ENCODE data around the gene ARL8B.

Gene ARL8B

GRCh38 chr3:5210926-5211325, 88.8 kb downstream of the ARL8B start:
- no peak for FAIRE-seq
- DNase-seq (ENCODE audit: insufficient read length, low spot score): no peak
- TF ChIP-seq POLR2A (IDR thresholded peaks at IDR 0.05; ENCODE audit: low read depth, low read length): no peak

DNA sequence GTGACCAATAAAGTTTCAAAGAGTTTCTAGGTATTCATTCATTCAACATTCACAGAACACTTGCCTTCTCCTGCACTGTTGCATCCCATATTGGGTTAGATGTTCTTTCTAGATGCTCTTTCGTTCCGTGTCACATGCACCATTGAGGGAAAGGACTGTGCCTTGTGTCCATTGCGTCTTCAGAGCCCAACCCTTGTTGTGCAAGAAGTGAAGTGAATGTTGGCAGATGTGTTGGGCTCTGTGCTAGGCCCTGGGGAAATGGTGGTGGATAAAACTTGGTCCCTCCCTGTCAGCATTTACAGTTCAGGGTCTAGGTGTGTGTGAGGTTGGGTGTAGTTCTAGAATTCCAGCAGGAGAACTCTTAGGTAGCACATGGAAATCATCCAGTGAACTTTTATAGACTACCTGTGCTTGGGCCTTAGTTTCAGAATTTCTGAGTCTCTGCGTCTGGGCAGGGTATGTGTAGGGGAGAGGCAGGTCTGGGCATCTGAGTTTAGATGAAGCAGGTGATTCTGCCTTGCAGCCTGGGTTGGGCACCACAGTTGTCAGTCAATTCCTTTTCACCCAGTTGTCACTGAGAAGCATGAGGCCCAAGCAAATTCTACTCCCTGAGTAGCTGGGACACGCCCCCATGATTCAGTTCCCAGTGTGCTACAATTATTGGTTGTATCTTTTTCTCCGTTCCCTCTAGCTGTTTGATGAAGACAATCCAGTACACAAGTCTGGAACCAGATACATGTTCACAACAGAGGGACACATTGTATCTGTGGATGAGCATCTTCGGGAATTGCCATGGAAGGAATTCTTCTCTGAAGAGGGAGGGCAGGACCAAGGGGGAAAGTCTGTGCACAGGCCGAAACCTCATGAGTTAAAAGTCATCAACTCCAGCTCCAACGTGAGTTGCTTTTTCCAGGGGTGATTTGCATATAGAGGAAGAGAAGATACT, 90.8 kb downstream of the ARL8B start:
- TF ChIP-seq POLR2A (IDR thresholded peaks at IDR 0.05; ENCODE audit: low read depth, low read length): no peak
- DNase-seq (ENCODE audit: insufficient read length, low spot score) (no peak), FAIRE-seq (no peak)

DNA sequence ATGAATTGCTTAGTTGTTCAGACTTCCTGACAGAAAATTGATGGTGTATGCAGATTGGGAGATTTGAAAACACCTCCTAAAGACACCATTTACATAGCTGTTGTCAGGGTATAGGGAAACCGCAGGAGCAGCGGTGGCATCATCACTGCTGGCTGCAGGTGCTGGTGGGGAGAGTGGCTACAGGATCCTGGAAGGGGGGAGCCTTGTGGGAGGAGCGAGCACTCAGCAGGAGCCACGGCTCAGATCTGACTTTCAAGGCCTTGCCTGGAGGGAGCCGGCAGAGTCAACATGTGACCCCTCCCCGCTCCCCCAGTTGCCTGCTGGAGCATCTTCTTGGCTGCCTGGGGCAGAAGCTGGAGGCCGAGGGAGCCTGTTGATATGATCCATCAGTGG, 91.5 kb downstream of the ARL8B start:
- no peak for TF ChIP-seq POLR2A (IDR thresholded peaks at IDR 0.05; ENCODE audit: low read depth, low read length)
- DNase-seq (ENCODE audit: insufficient read length, low spot score) (no peak), FAIRE-seq (no peak)

DNA sequence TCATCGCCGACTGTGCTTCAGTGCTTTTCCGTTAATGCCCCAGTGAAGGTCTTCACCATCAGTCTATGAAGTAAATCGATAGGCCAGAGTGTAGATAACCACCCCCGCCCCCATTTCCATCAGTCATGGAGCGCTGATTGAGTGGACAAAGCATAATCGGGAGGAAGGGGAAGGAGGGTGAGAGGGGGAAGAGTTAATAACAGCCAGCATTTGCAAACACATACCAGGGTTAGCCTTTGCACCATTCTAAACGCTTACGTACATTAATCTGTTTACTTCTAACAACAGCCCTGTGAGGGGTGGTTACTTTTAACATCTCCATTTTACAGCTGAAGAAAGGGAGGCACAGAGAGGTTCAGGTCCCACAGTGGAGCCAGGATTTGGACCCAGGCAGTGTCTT, 92.3 kb downstream of the ARL8B start:
- FAIRE-seq: no peak
- DNase-seq (ENCODE audit: insufficient read length, low spot score): no peak
- TF ChIP-seq POLR2A (IDR thresholded peaks at IDR 0.05; ENCODE audit: low read depth, low read length): no peak

GRCh38 chr3:5217824-5218595, 95.9 kb downstream of the ARL8B start:
- no peak for TF ChIP-seq POLR2A (IDR thresholded peaks at IDR 0.05; ENCODE audit: low read depth, low read length)
- DNase-seq (ENCODE audit: insufficient read length, low spot score) (no peak), FAIRE-seq (no peak)

DNA sequence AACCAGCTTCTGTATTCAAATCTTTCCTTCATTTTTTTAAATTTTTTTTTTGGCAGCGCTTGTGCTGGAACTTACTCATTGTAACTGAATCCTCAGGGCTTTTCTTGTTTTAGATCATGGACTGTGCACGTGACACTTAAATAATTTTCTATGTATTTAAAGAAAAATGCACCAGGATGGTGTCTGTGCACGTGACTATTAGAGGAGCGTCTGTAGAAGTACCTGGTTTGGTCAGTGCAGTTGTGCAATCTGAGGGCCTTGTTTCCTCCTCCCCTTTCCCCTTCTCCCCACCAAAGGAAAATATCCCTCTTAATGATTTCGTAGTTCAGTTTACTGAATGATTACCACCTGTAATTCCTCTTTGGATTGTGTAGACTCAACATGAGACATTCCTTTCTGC, 96.7 kb downstream of the ARL8B start:
- no peak for DNase-seq (ENCODE audit: insufficient read length, low spot score)
- TF ChIP-seq POLR2A (IDR thresholded peaks at IDR 0.05; ENCODE audit: low read depth, low read length): no peak
- FAIRE-seq: no peak

GRCh38 chr3:5219216-5219615, 97.1 kb downstream of the ARL8B start:
- TF ChIP-seq POLR2A (IDR thresholded peaks at IDR 0.05; ENCODE audit: low read depth, low read length): no peak
- no peak for DNase-seq (ENCODE audit: insufficient read length, low spot score)
- FAIRE-seq: no peak

DNA sequence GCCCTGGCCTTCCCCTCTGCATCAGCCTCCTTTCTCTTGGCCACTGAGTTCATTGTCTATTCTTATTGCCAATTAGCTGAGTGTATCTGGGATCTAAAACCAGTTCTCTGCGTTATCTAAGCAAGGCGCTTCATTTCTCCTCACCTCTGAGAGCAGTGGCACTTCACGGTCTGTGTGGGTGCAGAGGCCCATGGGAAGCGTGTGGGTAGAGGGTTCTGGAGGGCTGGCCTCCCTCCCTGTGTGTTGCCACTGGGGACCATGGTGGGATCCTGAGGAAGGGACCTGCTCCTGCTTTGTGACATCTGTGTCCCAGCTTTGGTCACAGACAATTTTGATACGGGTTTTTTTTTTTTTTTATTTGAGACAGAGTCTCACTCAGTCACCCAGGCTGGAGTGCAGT, 98.1 kb downstream of the ARL8B start:
- no peak for FAIRE-seq
- no peak for TF ChIP-seq POLR2A (IDR thresholded peaks at IDR 0.05; ENCODE audit: low read depth, low read length)

GRCh38 chr3:5220667-5221431, 98.8 kb downstream of the ARL8B start:
- no peak for FAIRE-seq
- TF ChIP-seq POLR2A (IDR thresholded peaks at IDR 0.05; ENCODE audit: low read depth, low read length): no peak
- DNase-seq (ENCODE audit: insufficient read length, low spot score): no peak

More for the DNA sequence above, 98.1 kb downstream of the ARL8B start:
- no peak for DNase-seq (ENCODE audit: insufficient read length, low spot score)

- no peak for TF ChIP-seq POLR2A (IDR thresholded peaks at IDR 0.05; ENCODE audit: low read depth, low read length)
- no peak for FAIRE-seq
- no peak for DNase-seq (ENCODE audit: insufficient read length, low spot score)
Observed at GRCh38 chr3:5221701-5222100, 99.6 kb downstream of the ARL8B start.

GRCh38 chr3:5222283-5223005, 100.4 kb downstream of the ARL8B start:
- DNase-seq (ENCODE audit: insufficient read length, low spot score) (no peak), FAIRE-seq (no peak)
- TF ChIP-seq POLR2A (IDR thresholded peaks at IDR 0.05; ENCODE audit: low read depth, low read length): no peak

DNA sequence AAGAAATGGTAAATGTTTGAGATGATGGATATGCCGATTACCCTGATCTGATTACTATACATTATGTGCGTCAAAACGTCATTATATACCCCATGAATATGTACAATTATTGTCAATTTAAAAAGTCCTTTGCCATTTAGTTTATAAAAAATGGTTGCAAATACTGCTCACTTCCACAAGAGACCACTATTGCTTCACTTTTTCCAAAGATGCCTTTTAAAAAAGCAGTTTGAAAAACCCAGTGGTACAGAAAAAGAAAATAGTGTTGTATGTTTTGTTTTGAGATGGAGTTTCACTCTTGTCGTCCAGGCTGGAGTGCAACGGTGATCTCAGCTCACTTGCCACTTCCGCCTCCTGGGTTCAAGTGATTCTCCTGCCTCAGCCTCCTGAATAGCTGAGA, 104.7 kb downstream of the ARL8B start:
- no peak for DNase-seq (ENCODE audit: insufficient read length, low spot score)
- peak; percentile 6 for FAIRE-seq
- no peak for TF ChIP-seq POLR2A (IDR thresholded peaks at IDR 0.05; ENCODE audit: low read depth, low read length)

DNA sequence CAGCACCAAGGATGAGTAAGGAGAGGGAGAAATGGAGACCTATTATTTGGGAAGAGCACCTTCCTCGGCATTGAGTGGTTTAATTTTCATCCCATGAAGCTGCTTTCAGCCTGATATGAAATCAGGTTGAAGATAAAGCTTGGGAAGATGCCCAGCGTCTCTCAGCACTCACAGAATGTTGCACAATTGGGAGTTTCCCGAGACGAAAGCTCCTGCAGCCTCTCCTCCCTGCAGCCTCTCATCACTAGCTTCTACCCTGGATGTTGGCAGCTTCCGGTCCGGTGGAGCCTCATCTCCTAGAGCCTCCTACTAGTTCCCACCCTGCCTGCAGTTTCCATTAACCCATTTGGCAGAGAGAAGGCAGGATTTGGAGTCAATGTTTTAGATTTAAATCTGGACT, 105.7 kb downstream of the ARL8B start:
- no peak for DNase-seq (ENCODE audit: insufficient read length, low spot score)

More for the DNA sequence above, 105.7 kb downstream of the ARL8B start:
- no peak for FAIRE-seq
- TF ChIP-seq POLR2A (IDR thresholded peaks at IDR 0.05; ENCODE audit: low read depth, low read length): no peak
